Trophoblast cell (in vitro differentiated cells and primary cell): ENCODE results near the gene RNF222.

Source experiments
- DNase-seq, 2 donors: peaks; one replicate each; pipeline ENCODE4 v3.0.0-alpha.2; 2016
- H2AFZ ChIP-seq: 2 replicates; pipeline ENCODE4 v1.6.1; 2013; ENCODE audit warnings: low read length, moderate library complexity, mild to moderate bottlenecking; ENCODE audit not compliant: insufficient read depth, poor library complexity
- H2AK5ac ChIP-seq: 2 replicates; pipeline ENCODE4 v1.6.1; 2013; ENCODE audit warnings: mild to moderate bottlenecking, low read length
- H2BK120ac ChIP-seq: 2 replicates; pipeline ENCODE4 v1.6.1; 2013; ENCODE audit warnings: low read length, mild to moderate bottlenecking, moderate library complexity; ENCODE audit not compliant: insufficient read depth, poor library complexity
- H2BK12ac ChIP-seq: 2 replicates; pipeline ENCODE4 v1.6.1; 2013; ENCODE audit warnings: mild to moderate bottlenecking, low read length, moderate library complexity
- H2BK5ac ChIP-seq: 2 replicates; pipeline ENCODE4 v1.6.1; 2013; ENCODE audit warnings: low read length, low read depth, moderate library complexity, mild to moderate bottlenecking; ENCODE audit not compliant: poor library complexity
- H3K14ac ChIP-seq: 2 replicates; pipeline ENCODE4 v1.6.1; 2013; ENCODE audit warnings: mild to moderate bottlenecking, low read length
- H3K18ac ChIP-seq: 2 replicates; pipeline ENCODE4 v1.6.1; 2013; ENCODE audit warnings: mild to moderate bottlenecking, low read length
- H3K23ac ChIP-seq: 2 replicates; pipeline ENCODE4 v1.6.1; 2013; ENCODE audit warnings: low read length
- H3K27ac ChIP-seq: 2 replicates; pipeline ENCODE4 v1.5.1; 2013; ENCODE audit warnings: low read depth, mild to moderate bottlenecking, inconsistent platforms, low read length, moderate library complexity
- H3K27me3 ChIP-seq: 2 replicates; pipeline ENCODE4 v1.6.1; 2013; ENCODE audit warnings: inconsistent platforms, mild to moderate bottlenecking, low read length, moderate library complexity; ENCODE audit not compliant: insufficient read depth
- H3K36me3 ChIP-seq, 2 experiments: 1 replicate in 1 of 2; 2 replicates in 1 of 2; pipeline ENCODE4 v1.6.1; 2013; ENCODE audit warnings: low read length in 2 of 2, mild to moderate bottlenecking in 2 of 2, moderate library complexity in 1 of 2; ENCODE audit not compliant: insufficient read depth in 2 of 2, control insufficient read depth in 1 of 2
- H3K4ac ChIP-seq: 2 replicates; pipeline ENCODE4 v1.6.1; 2013; ENCODE audit warnings: low read depth, mild to moderate bottlenecking, low read length, moderate library complexity
- H3K4me1 ChIP-seq, 2 experiments: 1 replicate in 1 of 2; 2 replicates in 1 of 2; pipeline ENCODE4 v1.6.1; 2013; ENCODE audit warnings: low read length in 2 of 2, mild to moderate bottlenecking in 2 of 2, moderate library complexity in 1 of 2; ENCODE audit not compliant: insufficient read depth in 2 of 2, control insufficient read depth in 1 of 2
- H3K4me2 ChIP-seq: 2 replicates; pipeline ENCODE4 v1.6.1; 2013; ENCODE audit warnings: inconsistent platforms, mild to moderate bottlenecking, low read length, moderate library complexity
- H3K4me3 ChIP-seq: 2 replicates; pipeline ENCODE4 v1.5.1; 2013; ENCODE audit warnings: mild to moderate bottlenecking, low read depth, low read length, inconsistent platforms
- H3K79me1 ChIP-seq: one replicate; pipeline ENCODE4 v1.6.1; 2013; ENCODE audit warnings: low read length
- H3K79me2 ChIP-seq: 2 replicates; pipeline ENCODE4 v1.6.1; 2013; ENCODE audit warnings: low read length, mild to moderate bottlenecking; ENCODE audit not compliant: control insufficient read depth, insufficient read depth, poor library complexity
- H3K9ac ChIP-seq: 2 replicates; pipeline ENCODE4 v1.6.1; 2013; ENCODE audit warnings: mild to moderate bottlenecking, low read length
- H3K9me3 ChIP-seq: 2 replicates; pipeline ENCODE4 v1.6.1; 2013; ENCODE audit warnings: low read depth, mild to moderate bottlenecking, control low read depth, inconsistent platforms, low read length; ENCODE audit not compliant: insufficient read depth
- H4K12ac ChIP-seq: 2 replicates; pipeline ENCODE4 v1.6.1; 2013; ENCODE audit warnings: low read depth, mild to moderate bottlenecking, low read length, moderate library complexity
- H4K8ac ChIP-seq: 2 replicates; pipeline ENCODE4 v1.6.1; 2013; ENCODE audit warnings: low read depth, mild to moderate bottlenecking, low read length, moderate library complexity
- H4K91ac ChIP-seq: one replicate; pipeline ENCODE4 v1.6.1; 2013; ENCODE audit warnings: low read depth, mild to moderate bottlenecking, low read length, moderate library complexity
- WGBS: extraction: QIAGEN DNeasy Blood & Tissue Kit; methylation state at CpG from one replicate; pipeline ENCODE4 v1.1.7; 2013; ENCODE audit warnings: missing lambda C conversion rate; ENCODE audit not compliant: insufficient read length, insufficient coverage; ENCODE audit errors: extremely low coverage; 5-methylcytosine and 5-hydroxymethylcytosine counted together

Gene RNF222

GRCh38 chr17:8371786-8372185 is 25.8 kb downstream of the RNF222 start:
- Histone ChIP-seq H2AK5ac (no peak overlapping the region), H3K23ac (no peak overlapping the region), H3K18ac (no peak overlapping the region), H3K27ac (no peak overlapping the region), H4K12ac (no peak overlapping the region), H3K27me3 (no peaks in the 10 kb centered on the region), H3K79me1 (peaks cover 3% of the 10 kb centered on the region), H3K4me1 (peaks cover 4 to 10% of the 10 kb centered on the region in 2 experiments), H3K4me3 (no peak overlapping the region), H2BK12ac (no peak overlapping the region), H2BK5ac (no peak overlapping the region), H3K4ac (no peak overlapping the region), H3K79me2 (peaks cover 4% of the 10 kb centered on the region), H4K91ac (no peak overlapping the region), H2AFZ (no peak overlapping the region), H3K36me3 (peaks cover 8 to 20% of the 10 kb centered on the region in 2 experiments), H2BK120ac (no peak overlapping the region), H4K8ac (no peak overlapping the region), H3K9ac (no peak overlapping the region), H3K4me2 (no peak overlapping the region), H3K9me3 (no peaks in the 10 kb centered on the region), H3K14ac (no peak overlapping the region)
- DNase-seq: no peak
- no CpG with 5 or more reads among the region's 4 CpGs for WGBS

DNA sequence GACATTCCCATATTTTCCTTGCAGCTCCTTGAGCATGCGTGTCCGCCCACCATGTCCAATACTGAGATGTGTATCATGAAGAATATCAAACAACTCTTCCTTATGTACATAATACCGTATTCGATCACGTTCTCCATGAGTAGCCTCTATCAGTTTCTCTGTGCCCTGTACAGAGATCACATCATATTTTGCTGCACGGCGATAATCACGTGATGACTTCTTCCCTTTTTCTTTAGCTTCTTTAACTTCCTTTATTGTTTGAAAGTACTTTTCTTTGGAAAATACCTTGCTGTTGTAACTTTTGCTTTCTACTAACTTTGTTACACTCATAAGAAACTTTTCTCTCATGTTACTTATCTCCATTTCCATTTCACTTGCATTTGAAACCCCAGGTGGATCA is 27.7 kb downstream of the RNF222 start:
- Histone ChIP-seq H3K18ac (no peak overlapping the region), H3K79me1 (no peaks in the 10 kb centered on the region), H3K23ac (no peak overlapping the region), H2BK12ac (no peak overlapping the region), H4K91ac (no peak overlapping the region), H3K4ac (no peak overlapping the region), H3K27me3 (no peaks in the 10 kb centered on the region), H3K79me2 (no peaks in the 10 kb centered on the region), H3K36me3 (peaks cover 8 to 19% of the 10 kb centered on the region in 2 experiments), H2AK5ac (no peak overlapping the region), H2BK5ac (no peak overlapping the region), H4K8ac (no peak overlapping the region), H3K4me1 (peaks cover 7 to 16% of the 10 kb centered on the region in 2 experiments), H3K4me2 (no peak overlapping the region), H3K27ac (no peak overlapping the region), H3K9me3 (no peaks in the 10 kb centered on the region), H2BK120ac (no peak overlapping the region), H3K4me3 (no peak overlapping the region), H3K9ac (no peak overlapping the region), H3K14ac (no peak overlapping the region), H2AFZ (no peak overlapping the region), H4K12ac (no peak overlapping the region)
- DNase-seq: peak in 1 of 2 donors; percentile 6
- no CpG with 5 or more reads among the region's 8 CpGs for WGBS

DNA sequence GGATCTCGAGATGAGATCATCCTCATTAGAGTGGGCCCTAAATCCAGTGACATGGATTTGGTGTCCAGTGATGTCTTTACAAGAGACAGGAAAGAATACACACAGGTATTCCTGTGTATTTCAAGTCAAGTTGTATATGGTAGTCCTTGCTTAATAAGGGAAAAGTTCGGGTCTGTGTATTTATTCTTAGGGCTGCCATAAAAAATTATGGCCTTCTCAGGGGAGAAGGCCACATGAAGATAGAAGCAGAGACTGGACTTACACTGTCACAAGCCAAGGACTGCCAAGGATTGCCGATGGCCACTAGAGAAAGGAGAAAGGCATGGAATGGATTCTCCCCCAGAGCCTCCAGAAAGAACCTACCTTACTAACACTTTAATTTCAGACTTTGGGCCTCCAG is 29.4 kb downstream of the RNF222 start:
- Histone ChIP-seq H3K9me3 (no peaks in the 10 kb centered on the region), H3K23ac (no peak overlapping the region), H3K4me2 (no peak overlapping the region)

GRCh38 chr17:8366231-8366630 is 31.4 kb downstream of the RNF222 start:
- Histone ChIP-seq H3K4me3 (no peak overlapping the region), H2BK5ac (no peak overlapping the region), H3K79me1 (no peaks in the 10 kb centered on the region), H2AFZ (no peak overlapping the region), H4K8ac (no peak overlapping the region), H3K9me3 (no peaks in the 10 kb centered on the region), H3K23ac (no peak overlapping the region), H3K36me3 (peaks cover 5 to 19% of the 10 kb centered on the region in 2 experiments), H3K4me2 (no peak overlapping the region), H3K4me1 (peaks cover 7 to 14% of the 10 kb centered on the region in 2 experiments), H4K12ac (no peak overlapping the region), H3K9ac (no peak overlapping the region), H3K27ac (no peak overlapping the region), H3K27me3 (no peaks in the 10 kb centered on the region), H4K91ac (no peak overlapping the region), H3K4ac (no peak overlapping the region), H2BK120ac (no peak overlapping the region), H2BK12ac (no peak overlapping the region), H3K14ac (no peak overlapping the region), H2AK5ac (no peak overlapping the region), H3K18ac (no peak overlapping the region), H3K79me2 (no peaks in the 10 kb centered on the region)
- WGBS: no CpG with 5 or more reads among the region's 2 CpGs
- peak in 1 of 2 donors; percentile 53 for DNase-seq

More for the DNA sequence above, 29.4 kb downstream of the RNF222 start:
- no peak overlapping the region for H3K9ac ChIP-seq
- WGBS: no CpG with 5 or more reads among the region's 3 CpGs
- H3K36me3 ChIP-seq: peaks cover 5 to 22% of the 10 kb centered on the region in 2 experiments
- no peak overlapping the region for H2BK12ac ChIP-seq
- no peak overlapping the region for H3K4me3 ChIP-seq
- no peak overlapping the region for H3K4ac ChIP-seq
- H4K12ac ChIP-seq: no peak overlapping the region
- H2AFZ ChIP-seq: no peak overlapping the region
- H3K79me2 ChIP-seq: no peaks in the 10 kb centered on the region
- H2BK5ac ChIP-seq: no peak overlapping the region
- H2BK120ac ChIP-seq: no peak overlapping the region
- no peak overlapping the region for H4K8ac ChIP-seq
- H3K14ac ChIP-seq: no peak overlapping the region
- no peak overlapping the region for H2AK5ac ChIP-seq
- H3K18ac ChIP-seq: no peak overlapping the region
- H4K91ac ChIP-seq: no peak overlapping the region
- H3K27ac ChIP-seq: no peak overlapping the region
- DNase-seq: no peak
- no peaks in the 10 kb centered on the region for H3K79me1 ChIP-seq
- no peaks in the 10 kb centered on the region for H3K27me3 ChIP-seq
- H3K4me1 ChIP-seq: peaks cover 7 to 16% of the 10 kb centered on the region in 2 experiments
